Lower leg skin (tissue), 4 donors: ENCODE measurements around the gene TPO. TPM values are rescaled to one million over a fixed set of nuclear protein-coding genes. Genes with fewer than 3 reads are reported as not detected.

Experiments used
- DNase-seq, 2 donors: peaks; one replicate each; pipeline ENCODE4 v3.0.0-alpha.2; 2019; ENCODE audit warnings: low spot score in 2 of 2
- H3K4me3 ChIP-seq: fragments of 200-600 bp; sonication (generic); 2 replicates; pipeline ENCODE4 v1.5.1; 2017; ENCODE audit warnings: mild to moderate bottlenecking, low read depth; ENCODE audit not compliant: poor library complexity, severe bottlenecking
- CTCF ChIP-seq, 3 donors: fragments of 450-650 bp; IDR thresholded peaks; one replicate each; pipeline ENCODE4 v1.5.1; 2016; ENCODE audit warnings: antibody characterized with exemption in 3 of 3, mild to moderate bottlenecking in 3 of 3, moderate library complexity in 2 of 3
- POLR2A ChIP-seq, 2 donors: fragments of 450-650 bp; IDR thresholded peaks; one replicate each; pipeline ENCODE4 v1.6.1; 2016 to 2017; ENCODE audit warnings: antibody characterized with exemption in 2 of 2, mild to moderate bottlenecking in 1 of 2, moderate library complexity in 1 of 2
- WGBS, 2 donors: methylation state at CpG; one replicate each; pipeline ENCODE4 v1.1.5; 2018; 5-methylcytosine and 5-hydroxymethylcytosine counted together
- intact Hi-C: fragments of 100-400 bp; cut with DNase I; formaldehyde crosslinking; loops from one replicate; pipeline ENCODE4 v1.15.0; 2023; ENCODE audit warnings: low total_unique reads
- total RNA-seq, 4 donors: library from RNA; depleted of rRNA; stranded (reverse); fragments of >200 nt; gene quantifications; one replicate each; pipeline ENCODE4 v1.1.0, GENCODE V29; 2016

TPO gene
- total RNA-seq, 4 donors from 2014 or later, result 0.64 to 5.9 (median 2.2) TPM

DNA sequence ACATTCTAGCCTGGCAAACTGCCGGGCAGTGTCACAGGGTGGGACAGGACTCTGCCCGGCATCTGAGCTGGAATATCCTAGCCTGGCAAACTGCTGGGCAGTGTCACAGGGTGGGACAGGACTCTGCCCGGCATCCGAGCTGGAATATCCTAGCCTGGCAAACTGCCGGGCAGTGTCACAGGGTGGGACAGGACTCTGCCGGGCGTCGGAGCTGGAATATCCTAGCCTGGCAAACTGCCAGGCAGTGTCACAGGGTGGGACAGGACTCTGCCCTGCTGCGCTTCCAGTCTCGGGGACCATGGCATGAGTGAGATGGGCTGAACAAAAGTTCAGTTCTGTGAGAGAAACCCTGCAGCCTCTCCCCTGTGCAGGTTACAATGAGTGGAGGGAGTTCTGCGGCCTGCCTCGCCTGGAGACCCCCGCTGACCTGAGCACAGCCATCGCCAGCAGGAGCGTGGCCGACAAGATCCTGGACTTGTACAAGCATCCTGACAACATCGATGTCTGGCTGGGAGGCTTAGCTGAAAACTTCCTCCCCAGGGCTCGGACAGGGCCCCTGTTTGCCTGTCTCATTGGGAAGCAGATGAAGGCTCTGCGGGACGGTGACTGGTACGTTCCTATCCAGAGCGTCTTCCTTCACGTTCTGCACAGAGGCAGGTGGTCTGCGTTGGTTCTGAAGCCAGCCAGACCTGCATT is 80.3 kb downstream of the TPO start:
- TF ChIP-seq POLR2A (IDR thresholded peaks at IDR 0.05) (no peak), CTCF (IDR thresholded peaks at IDR 0.05) (no peak)
- WGBS, 2 donors, result 68 to 72% methylated on average over 22 to 23 of the region's 24 CpGs
- peak in 1 of 2 donors; percentile 81 for DNase-seq
- intact Hi-C loops, result no loop called here
- no peak overlapping the region for H3K4me3 ChIP-seq

DNA sequence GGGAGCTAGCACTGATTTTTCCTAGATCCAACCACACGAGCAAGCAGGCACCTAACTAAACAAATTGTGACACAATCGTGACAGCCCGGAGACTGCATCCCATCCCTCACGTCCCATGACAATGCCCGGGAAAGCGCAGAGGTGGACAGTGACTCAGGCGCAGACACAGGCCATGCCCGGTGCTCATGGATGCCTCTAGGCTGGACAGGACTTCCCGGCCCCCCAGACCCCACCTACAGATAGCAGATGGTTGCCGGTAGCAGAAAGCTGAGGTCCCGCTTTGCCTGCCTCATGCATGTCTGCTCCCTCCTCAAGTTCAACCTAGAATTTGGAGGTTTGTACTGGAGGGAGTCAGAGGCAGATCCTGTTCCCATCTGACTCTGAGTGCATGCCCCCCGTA is 81.0 kb downstream of the TPO start:
- H3K4me3 ChIP-seq, result no peak overlapping the region
- no peak for TF ChIP-seq POLR2A (IDR thresholded peaks at IDR 0.05)
- no peak for TF ChIP-seq CTCF (IDR thresholded peaks at IDR 0.05)
- intact Hi-C loops, result no loop called here
- no peak for DNase-seq
- 91 to 92% methylated on average over 12 of the region's 12 CpGs for WGBS, 2 donors

DNA sequence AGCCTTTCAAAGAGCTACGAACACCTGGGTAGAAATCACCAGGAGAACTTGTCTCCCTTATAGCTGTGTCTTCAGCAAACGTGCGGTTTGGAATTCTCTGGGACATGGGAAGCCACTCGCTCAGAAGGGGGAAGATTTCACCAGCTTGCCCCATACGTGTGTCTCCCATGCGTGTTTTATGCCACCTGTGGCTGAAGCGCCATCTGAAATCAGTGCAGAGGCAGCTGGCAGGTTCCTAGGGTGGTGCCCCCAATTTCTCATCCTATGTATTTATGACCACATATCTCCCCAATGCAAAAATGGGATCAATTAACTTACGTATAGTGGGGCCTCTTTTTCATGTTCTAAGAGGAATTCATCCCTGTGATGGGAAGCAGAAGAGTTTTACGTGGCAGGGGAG is 81.6 kb downstream of the TPO start:
- DNase-seq, result peak in 1 of 2 donors; percentile 25
- TF ChIP-seq CTCF (IDR thresholded peaks at IDR 0.05) (no peak), POLR2A (IDR thresholded peaks at IDR 0.05) (no peak)
- 88 to 91% methylated on average over 9 of the region's 9 CpGs for WGBS, 2 donors
- H3K4me3 ChIP-seq, result no peak overlapping the region
- intact Hi-C loops, result no loop called here

- intact Hi-C loops, result no loop called here
- no peak overlapping the region for H3K4me3 ChIP-seq
- no peak for TF ChIP-seq CTCF (IDR thresholded peaks at IDR 0.05)
- TF ChIP-seq POLR2A (IDR thresholded peaks at IDR 0.05), result no peak
- peak in 1 of 2 donors; percentile 58 for DNase-seq
- 64 to 70% methylated on average over 20 to 21 of the region's 22 CpGs for WGBS, 2 donors
Measured at GRCh38 chr2:1495676-1496358, 82.6 kb downstream of the TPO start.

DNA sequence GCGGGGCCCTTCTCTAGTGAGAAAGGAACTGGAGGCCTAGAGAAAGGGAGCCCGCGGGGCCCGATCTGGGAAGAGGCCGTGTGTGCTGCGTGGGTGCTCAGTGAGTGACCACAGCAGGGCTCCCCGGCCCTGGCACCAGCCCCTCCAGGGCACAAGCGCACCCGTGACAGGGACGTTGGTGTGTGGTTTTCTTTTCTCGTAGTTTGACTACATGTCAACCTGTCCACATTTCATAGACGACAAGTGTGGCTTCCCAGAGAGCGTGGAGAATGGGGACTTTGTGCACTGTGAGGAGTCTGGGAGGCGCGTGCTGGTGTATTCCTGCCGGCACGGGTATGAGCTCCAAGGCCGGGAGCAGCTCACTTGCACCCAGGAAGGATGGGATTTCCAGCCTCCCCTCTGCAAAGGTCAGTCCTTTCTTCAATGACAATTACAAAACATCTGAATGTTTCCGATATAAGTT is 83.1 kb downstream of the TPO start:
- intact Hi-C loops, result no loop called here
- WGBS, 2 donors, result 73 to 78% methylated on average over 19 of the region's 19 CpGs
- DNase-seq, result peak in 1 of 2 donors; percentile 58
- TF ChIP-seq CTCF (IDR thresholded peaks at IDR 0.05) (no peak), POLR2A (IDR thresholded peaks at IDR 0.05) (no peak)
- no peak overlapping the region for H3K4me3 ChIP-seq
